NB4 (cell line): ENCODE data around the gene CD93.

ENCODE experiments used
- CTCF ChIP-seq: IDR thresholded peaks from one replicate; pipeline ENCODE4 v1.5.1; 2012; ENCODE audit warnings: low read depth, low read length
- MYC ChIP-seq: IDR thresholded peaks from 2 replicates; pipeline ENCODE4 v1.6.1; 2011; ENCODE audit warnings: low read depth, low read length
- POLR2A ChIP-seq: IDR thresholded peaks from 2 replicates; pipeline ENCODE4 v1.6.1; 2011; ENCODE audit warnings: mild to moderate bottlenecking; ENCODE audit not compliant: insufficient read length; ENCODE audit errors: extremely low read depth
- TF ChIP-seq, protein P1 (sequence below): IDR thresholded peaks from 2 replicates; pipeline ENCODE4 v1.6.1; 2011; ENCODE audit warnings: low read depth, low read length

DNA sequence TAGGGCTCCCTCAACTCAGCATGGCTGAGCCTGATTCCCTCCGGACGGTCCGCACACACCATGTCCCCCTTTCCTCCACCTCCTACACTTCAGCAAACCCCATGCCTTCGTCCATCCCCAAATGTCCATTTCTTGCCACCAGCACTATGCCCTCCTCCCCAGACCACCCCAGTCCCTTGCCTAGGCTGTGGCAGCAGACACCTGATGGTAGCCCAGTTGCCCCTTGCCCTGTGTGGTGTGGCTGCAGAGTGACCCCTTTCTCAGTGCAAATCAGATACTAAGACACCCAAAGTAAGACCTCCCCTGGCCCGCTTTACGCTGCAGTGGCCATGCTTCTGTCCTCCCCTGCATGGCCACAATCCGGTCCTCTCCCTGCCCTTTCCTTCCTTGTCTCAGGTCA is 34.1 kb upstream of the CD93 start:
- no peak for TF ChIP-seq POLR2A
- TF ChIP-seq CTCF, result no peak
- TF ChIP-seq, protein P1, sequence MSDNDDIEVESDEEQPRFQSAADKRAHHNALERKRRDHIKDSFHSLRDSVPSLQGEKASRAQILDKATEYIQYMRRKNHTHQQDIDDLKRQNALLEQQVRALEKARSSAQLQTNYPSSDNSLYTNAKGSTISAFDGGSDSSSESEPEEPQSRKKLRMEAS, result no peak
- no peak for TF ChIP-seq MYC
